ENCODE data around the gene ST7L.

- TF ChIP-seq POLR2A (IDR thresholded peaks at IDR 0.05) (no peak), CTCF (IDR thresholded peaks at IDR 0.05) (no peak)
These were observed 29.2 kb downstream of the ST7L start for GRCh38 chr1:112589766-112590165.
